ENCODE measurements around the gene ALK.

- TF ChIP-seq CTCF (IDR thresholded peaks at IDR 0.05) (no peak), FOSL2 (IDR thresholded peaks at IDR 0.05; ENCODE audit: borderline replicate concordance, low read depth) (no peak)
These were observed 2.4 kb downstream of the ALK start for GRCh38 chr2:29918941-29919340.
